Stimulated activated CD4-positive, alpha-beta T cell treated with anti-CD3 and anti-CD28 coated beads, Interleukin-15, amount 100 ng/mL, for 48 hours (primary cell): ENCODE data around the gene CST6.

ENCODE experiments used
- DNase-seq, 2 donors: peaks; one replicate each; pipeline ENCODE4 v3.0.0-alpha.2; 2020; ENCODE audit warnings: low read depth in 2 of 2

CST6 gene

GRCh38 chr11:66047541-66048365, 35.9 kb downstream of the CST6 start:
- DNase-seq = no peak

DNA sequence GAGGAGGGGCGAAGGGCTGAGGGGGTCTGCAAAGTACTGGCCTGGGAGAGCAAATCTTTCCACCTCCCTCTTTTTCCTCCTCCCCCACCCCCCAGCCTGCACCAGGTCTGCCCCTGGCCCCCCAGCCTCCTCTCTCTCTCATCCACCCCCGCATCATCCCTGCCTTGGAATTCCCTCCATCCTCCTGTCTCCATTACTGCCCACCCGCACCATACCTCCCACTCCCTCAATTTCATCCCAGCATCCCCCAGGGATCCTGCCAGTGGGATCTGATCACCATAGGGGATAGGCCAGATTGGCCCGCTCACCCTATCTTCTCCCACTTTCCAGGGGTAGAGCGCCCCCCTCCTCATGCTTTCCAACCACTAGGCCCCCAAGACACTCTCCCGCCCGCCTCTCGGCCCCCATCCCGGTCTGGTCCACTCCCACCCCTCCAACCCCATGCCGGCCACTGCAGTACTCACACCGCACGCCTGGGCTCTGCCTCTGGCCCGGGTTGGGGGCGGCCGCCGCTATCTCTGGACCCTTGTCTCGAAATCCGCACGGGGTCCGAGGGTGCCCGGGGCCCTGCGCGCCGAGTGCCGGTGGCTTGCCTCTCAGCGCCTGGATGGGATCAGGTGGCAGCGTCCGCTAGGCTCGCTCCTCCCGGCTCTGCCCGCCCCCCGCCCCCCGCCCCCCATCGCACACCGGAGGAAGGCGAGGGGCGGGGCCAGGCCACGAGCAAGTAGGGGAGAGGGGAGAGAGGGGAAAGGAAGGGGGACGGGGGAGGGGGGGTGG, 36.9 kb downstream of the CST6 start, which contains the start of gene GAL3ST3:
Gene GAL3ST3 (minus strand): TSS at position 615 of the 777 bp plus-strand sequence. CDS start 3,746 bp downstream, outside the sequence.
- no peak for DNase-seq

GRCh38 chr11:66050581-66051231, 38.9 kb downstream of the CST6 start:
- DNase-seq = no peak

DNA sequence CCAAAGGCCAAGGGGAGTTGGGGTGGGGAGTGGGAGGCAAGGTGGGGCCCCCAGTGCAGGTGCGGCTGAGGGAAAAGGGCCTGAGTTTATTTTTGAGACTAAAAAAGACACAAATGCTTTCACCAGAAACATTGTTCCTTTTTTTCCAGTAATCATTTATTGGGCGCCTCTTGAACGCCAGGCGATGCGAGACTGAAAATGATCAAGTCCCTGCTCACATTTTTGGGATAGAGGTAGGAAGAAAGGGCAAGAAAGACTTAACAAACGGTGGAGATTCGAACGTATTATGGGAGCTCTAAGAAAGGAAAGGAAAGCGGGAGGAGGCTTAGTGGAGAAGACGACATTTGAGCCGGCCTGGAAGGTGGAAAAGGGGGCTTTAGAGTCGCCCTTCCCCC, 39.6 kb downstream of the CST6 start:
- no peak for DNase-seq

GRCh38 chr11:66051766-66052663, 40.2 kb downstream of the CST6 start, which contains the start of gene SF3B2:
Gene SF3B2 (plus strand): TSS chr11:66052364. CDS start chr11:66052385, 21 bp downstream.
- DNase-seq = peak; percentile 96 to 97

DNA sequence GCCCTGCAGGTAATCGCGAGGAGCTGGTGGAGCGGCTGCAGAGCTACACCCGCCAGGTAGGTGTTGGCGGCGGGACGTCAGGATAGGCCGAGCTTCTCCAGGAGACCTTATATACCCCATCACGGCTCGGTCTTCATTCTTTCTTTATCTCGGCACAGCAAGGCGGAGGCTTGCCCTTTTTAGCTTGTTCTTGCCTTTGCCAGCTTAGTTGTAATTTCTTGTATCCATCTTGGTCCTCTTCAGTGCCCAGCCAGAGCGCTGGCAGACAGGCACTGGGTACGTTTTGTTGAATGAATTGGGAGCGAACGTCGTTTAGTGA, 40.8 kb downstream of the CST6 start:
- no peak for DNase-seq

- no peak for DNase-seq
Measured at GRCh38 chr11:66055021-66055420, 43.2 kb downstream of the CST6 start.

GRCh38 chr11:66056501-66056900, 44.7 kb downstream of the CST6 start:
- no peak for DNase-seq

DNA sequence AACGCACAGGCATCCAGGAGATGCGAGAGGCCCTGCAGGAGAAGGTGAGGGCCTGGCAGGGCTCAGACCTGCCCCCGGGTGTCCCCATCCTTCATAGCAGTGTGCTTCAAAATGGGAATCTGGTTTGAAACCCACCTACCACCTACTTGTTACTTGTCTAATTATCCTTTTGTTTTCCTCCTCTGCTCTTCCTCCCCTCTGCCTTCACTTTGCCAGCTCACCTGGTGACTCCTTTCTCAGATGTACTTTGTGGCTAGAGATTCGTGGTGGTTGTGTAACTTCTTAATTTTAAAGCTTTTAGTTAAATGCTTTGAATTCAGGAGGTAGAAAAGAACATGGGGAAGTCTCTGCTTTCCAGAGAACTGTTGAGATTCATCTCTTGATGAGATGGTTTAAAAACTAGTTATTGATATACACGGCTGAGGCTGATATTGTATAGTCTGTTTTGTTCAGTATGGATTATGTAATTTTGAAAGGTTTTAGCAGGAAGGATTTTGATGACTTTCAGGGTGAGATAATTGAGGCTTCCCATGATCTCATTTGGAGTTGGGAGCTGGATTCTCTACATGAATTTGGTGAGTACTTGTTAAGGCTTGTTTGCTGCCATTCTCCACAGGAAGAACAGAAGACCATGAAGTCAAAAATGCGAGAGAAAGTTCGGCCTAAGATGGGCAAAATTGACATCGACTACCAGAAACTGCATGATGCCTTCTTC, 48.3 kb downstream of the CST6 start:
- no peak for DNase-seq

GRCh38 chr11:66061268-66061667, 49.5 kb downstream of the CST6 start:
- no peak for DNase-seq

GRCh38 chr11:66062408-66062807, 50.6 kb downstream of the CST6 start:
- DNase-seq = no peak
